G401 (cell line): ENCODE measurements around the gene HYAL3. TPM values are rescaled to one million over a fixed set of nuclear protein-coding genes. Genes with fewer than 3 reads are reported as not detected.
"Not testable (repeated sequence)": the region's sequence is repeated elsewhere in the genome, so short reads cannot be mapped to it uniquely, and the experiment has no call there.

ENCODE experiments used
- DNase-seq: peaks from one replicate; pipeline ENCODE4 v3.0.0-alpha.2; 2015; ENCODE audit warnings: low spot score
- in situ Hi-C: cut with HindIII; loops from 2 replicates; pipeline ENCODE4 v1.10.0; 2016; ENCODE audit warnings: low sequenced_read_pairs, mixed read lengths
- total RNA-seq: library from RNA; depleted of rRNA; stranded (reverse); fragments of >200 nt; shearing (Covaris generic); gene quantifications from 2 replicates; pipeline ENCODE4 v1.2.3, GENCODE V29; 2014

The HYAL3 gene
- total RNA-seq, 1 experiment from 2014 or later = 7.9 TPM

GRCh38 chr3:50319181-50319893, 20.1 kb upstream of the HYAL3 start:
- in situ Hi-C loops = no loop called here
- DNase-seq = no peak

GRCh38 chr3:50318615-50319014, 19.4 kb upstream of the HYAL3 start:
- in situ Hi-C loops = no loop called here
- no peak for DNase-seq

GRCh38 chr3:50318163-50318562, 19.0 kb upstream of the HYAL3 start:
- no peak for DNase-seq
- in situ Hi-C loops = no loop called here

DNA sequence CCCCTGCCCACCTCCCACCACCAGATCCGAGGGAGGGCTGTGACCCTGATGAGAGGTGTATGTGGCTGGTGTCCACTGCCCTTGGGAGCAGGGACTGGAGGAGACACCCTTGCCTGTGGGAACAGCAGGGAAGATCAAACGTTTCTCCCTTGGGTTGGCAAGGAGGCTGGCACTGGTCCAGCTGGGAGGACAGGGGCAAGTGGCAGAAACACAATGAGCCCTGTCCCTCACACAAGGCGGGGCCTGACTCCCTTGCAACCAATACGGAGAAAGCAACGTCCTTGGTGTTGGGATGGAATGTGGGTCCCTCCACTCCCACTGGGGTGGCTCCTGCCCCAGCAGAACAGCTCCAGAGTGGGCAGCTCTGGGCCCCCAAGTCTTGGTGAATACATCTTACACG, 18.1 kb upstream of the HYAL3 start:
- DNase-seq = no peak
- in situ Hi-C loops = no loop called here

GRCh38 chr3:50316657-50317242, 17.5 kb upstream of the HYAL3 start:
- no peak for DNase-seq
- in situ Hi-C loops = no loop called here

GRCh38 chr3:50314816-50315215, 15.6 kb upstream of the HYAL3 start:
- in situ Hi-C loops = no loop called here

DNA sequence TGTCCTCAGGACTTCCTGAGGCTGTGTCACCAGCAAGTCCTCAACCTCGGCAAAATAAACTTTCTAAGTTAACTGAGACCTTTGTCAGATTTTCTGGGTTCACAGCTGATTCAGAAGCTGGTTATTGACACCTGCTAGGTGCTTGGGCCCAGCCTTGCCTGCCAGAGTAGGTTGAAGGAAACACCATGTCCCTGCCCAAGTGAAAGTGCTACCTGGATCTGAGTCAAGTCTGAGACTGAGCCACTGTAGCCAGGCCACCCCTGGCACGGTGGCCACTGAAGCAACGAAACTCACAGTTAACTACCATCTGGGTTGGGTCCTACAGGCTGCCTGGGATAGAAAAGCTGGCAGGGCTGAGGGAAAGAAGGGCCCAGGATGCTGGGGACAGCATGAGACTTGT, 15.1 kb upstream of the HYAL3 start:
- in situ Hi-C loops = no loop called here
- DNase-seq = no peak

More at GRCh38 chr3:50314816-50315215, 15.6 kb upstream of the HYAL3 start:
- DNase-seq = no peak

- DNase-seq, in situ Hi-C loops: not testable (repeated sequence)
Measured at GRCh38 chr3:50312041-50312440, 12.8 kb upstream of the HYAL3 start.

DNA sequence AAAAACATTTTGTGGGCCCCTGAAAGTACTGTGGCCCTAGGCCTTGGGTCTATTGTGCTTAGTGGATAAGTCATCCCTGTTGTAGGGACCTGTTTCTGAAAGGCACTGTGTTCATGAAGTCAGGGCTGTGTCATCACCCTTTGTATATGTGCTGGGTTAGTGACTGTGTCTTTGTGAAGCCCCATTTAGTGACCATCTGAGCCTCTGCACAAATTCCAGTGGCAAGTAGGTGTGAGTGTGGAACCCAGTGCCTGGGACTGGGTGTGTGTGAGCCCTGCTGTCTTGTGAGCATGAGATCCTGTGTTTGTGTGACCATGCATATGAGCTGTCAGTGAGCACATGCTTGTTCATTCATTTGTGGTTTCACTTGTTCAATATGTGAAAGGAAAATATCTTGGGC, 5.4 kb upstream of the HYAL3 start:
- no peak for DNase-seq
- in situ Hi-C loops = no loop called here

GRCh38 chr3:50303013-50303815, 4.0 kb upstream of the HYAL3 start, which contains the start of gene HYAL1:
Gene HYAL1 (minus strand): TSS chr3:50303574. CDS start chr3:50302956, 618 bp downstream.
- peak; percentile 42 for DNase-seq

GRCh38 chr3:50302095-50303012, 3.1 kb upstream of the HYAL3 start:
- DNase-seq = no peak
- in situ Hi-C loops = no loop called here

More at GRCh38 chr3:50303013-50303815, 4.0 kb upstream of the HYAL3 start, which contains the start of gene HYAL1:
- in situ Hi-C loops = no loop called here

- in situ Hi-C loops = no loop called here
Measured at GRCh38 chr3:50300681-50301254, 1.6 kb upstream of the HYAL3 start.

DNA sequence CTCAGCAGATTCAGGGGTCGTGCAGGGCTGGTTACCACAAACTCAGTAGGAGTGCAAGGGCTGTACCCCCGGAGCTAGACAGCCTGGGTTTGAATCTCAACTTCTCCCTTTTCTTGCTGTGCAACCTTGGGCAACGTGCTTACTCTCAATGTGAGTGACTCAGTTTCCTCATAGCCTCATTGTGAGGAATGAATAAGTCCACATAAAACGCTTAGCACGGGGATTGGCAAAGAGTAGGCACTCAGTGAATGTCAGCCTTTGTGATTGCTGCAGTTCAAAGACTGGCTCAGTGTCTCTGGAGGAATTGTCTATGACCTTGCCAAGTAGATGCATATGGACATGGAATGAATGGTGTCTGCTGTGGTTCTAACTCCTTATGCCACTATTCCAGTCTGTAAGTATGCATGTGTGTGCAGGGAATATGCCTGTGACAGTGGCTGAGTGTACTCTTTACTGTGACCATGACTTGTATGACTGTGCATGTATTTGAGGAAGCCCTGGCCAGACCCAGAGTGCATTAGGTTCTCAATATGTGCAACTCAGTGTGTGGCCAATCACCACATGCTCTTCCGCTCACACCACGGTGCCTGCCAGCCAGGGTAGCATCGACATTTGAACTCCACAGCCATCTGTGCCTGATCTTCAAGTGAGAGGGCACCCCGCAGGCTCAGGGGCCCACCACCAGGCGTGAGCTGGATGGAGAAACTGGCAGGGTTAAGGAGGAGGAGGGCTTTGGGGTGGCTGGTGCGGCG, 900 bp upstream of the HYAL3 start:
- peak; percentile 68 for DNase-seq
- in situ Hi-C loops = no loop called here

More at GRCh38 chr3:50300681-50301254, 1.6 kb upstream of the HYAL3 start:
- no peak for DNase-seq

GRCh38 chr3:50299638-50299928, 378 bp upstream of the HYAL3 start:
- no peak for DNase-seq
- in situ Hi-C loops = no loop called here

GRCh38 chr3:50297896-50298725, 1.1 kb downstream of the HYAL3 start:
- DNase-seq = peak; percentile 26
- in situ Hi-C loops = no loop called here

DNA sequence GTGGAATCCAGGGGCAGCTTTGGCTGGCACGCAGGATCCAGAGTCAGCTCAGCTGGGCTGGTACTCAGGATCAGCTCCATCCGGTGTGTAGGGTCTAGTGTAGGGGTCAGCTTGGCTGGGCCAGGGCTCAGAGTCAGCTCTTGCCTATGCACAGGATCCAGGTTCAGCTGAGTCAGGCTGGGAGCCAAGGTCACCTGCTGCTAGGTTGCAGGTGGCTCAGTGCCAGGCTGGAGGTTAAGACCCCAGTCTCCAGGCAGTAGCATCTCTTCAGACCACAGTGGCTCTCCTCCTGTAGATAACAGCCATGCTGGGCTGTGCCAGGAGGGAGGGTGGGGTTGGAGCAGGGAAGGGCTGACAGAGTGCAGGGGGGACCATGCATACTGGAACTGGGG, 1.8 kb downstream of the HYAL3 start:
- in situ Hi-C loops = no loop called here
- DNase-seq = no peak

DNA sequence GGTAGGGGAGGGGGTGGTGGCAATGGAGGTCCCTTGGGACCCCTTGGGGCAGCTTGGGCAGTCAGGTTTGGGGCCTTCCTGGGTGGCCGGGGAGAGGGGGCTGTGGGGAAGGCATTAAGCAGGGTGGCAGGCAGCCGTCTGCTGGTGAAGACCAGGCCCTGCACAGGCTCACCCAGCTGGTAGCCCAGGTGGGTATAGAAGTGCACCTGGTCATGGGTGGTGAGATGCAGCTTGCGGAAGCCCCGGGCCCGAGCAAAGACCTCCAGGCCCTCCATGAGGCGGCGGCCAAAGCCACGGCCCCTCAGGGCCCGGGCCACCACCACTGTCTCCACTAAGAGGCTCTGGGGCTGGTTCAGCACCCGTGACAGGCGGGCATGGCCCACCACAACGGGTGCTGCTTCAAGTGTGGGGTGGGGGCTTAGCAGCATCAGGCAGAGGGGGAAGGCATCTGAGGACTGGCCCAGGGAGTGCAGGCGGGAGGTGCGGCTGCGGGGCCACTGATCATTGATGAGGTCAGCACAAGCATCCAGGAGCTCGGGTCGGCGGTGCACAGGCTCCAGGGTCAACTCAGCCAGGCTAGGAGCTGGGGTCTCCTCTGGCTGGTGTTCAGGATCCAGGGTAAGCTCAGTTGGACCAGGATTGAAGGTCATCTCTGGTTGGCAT, 2.4 kb downstream of the HYAL3 start:
- no peak for DNase-seq
- in situ Hi-C loops = no loop called here
